Left ventricle myocardium inferior (tissue), 1 donor: Measurements from ENCODE around the gene TRIP12. TPM values are rescaled to one million over a fixed set of nuclear protein-coding genes. Genes with fewer than 3 reads are reported as not detected.
"Not testable (repeated sequence)": the region's sequence is repeated elsewhere in the genome, so short reads cannot be mapped to it uniquely, and the experiment has no call there.

Source experiments
- DNase-seq: peaks from one replicate; pipeline ENCODE4 v3.0.0-alpha.2; 2020
- H3K27ac ChIP-seq: fragments of 200-600 bp; replicated peaks from 2 replicates; pipeline ENCODE4 v1.8.0; 2021
- H3K27me3 ChIP-seq: fragments of 200-600 bp; 2 replicates; pipeline ENCODE4 v1.8.0; 2021; ENCODE audit warnings: low read depth
- H3K36me3 ChIP-seq: fragments of 200-600 bp; 2 replicates; pipeline ENCODE4 v1.8.0; 2021
- H3K4me1 ChIP-seq: fragments of 200-600 bp; 2 replicates; pipeline ENCODE4 v1.8.0; 2021
- H3K4me3 ChIP-seq: fragments of 200-600 bp; 2 replicates; pipeline ENCODE4 v1.8.0; 2021; ENCODE audit warnings: mild to moderate bottlenecking, moderate library complexity
- H3K9me3 ChIP-seq: fragments of 200-600 bp; replicated peaks from 2 replicates; pipeline ENCODE4 v1.8.0; 2021
- intact Hi-C: fragments of 100-400 bp; cut with micrococcal nuclease; formaldehyde crosslinking; loops from one replicate; pipeline ENCODE4 v1.11.0; 2022
- total RNA-seq: library from RNA; stranded (reverse); fragmentation: NEBNext Ultra II Directional; extraction: Animal tissue kit (Norgen Biotek cat#: 25700); gene quantifications from one replicate; pipeline ENCODE4 v1.2.1, GENCODE V29; 2021
- TF ChIP-seq, protein P1 (sequence below): fragments of 200-600 bp; IDR thresholded peaks from 2 replicates; pipeline ENCODE4 v1.8.0; 2021; ENCODE audit warnings: antibody characterized with exemption, mild to moderate bottlenecking, borderline replicate concordance
- donor health status: DM: no; HTN: yes; CAD: no; lungs with severe emphysema.

Gene TRIP12
- total RNA-seq, 1 donor from 2014 or later = 194 TPM

DNA sequence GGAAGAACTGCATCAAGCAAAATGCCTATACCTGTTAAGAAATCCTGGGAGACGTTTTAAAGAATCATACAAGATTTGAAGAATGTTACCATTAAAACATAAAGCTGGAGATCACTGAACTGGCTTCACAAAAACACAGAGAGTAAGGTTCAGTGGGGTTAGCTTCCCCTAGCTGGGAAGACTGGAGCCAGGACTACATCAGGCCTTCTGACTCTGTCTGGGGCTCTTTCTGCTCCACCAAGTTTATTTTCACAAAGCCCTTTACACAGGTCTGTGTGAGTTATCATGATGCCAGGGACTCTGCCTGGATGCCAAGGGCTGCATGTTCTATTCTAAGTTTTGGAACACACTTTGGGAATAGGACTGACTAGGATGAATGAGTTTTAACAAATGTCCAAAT lies 160.1 kb downstream of the TRIP12 start:
- Histone ChIP-seq H3K36me3 (peaks cover 36% of the 10 kb centered on the region), H3K9me3 (no peaks in the 10 kb centered on the region), H3K4me3 (no peak overlapping the region), H3K4me1 (no peaks in the 10 kb centered on the region), H3K27ac (no peak overlapping the region), H3K27me3 (no peaks in the 10 kb centered on the region)
- DNase-seq = no peak
- TF ChIP-seq, protein P1, sequence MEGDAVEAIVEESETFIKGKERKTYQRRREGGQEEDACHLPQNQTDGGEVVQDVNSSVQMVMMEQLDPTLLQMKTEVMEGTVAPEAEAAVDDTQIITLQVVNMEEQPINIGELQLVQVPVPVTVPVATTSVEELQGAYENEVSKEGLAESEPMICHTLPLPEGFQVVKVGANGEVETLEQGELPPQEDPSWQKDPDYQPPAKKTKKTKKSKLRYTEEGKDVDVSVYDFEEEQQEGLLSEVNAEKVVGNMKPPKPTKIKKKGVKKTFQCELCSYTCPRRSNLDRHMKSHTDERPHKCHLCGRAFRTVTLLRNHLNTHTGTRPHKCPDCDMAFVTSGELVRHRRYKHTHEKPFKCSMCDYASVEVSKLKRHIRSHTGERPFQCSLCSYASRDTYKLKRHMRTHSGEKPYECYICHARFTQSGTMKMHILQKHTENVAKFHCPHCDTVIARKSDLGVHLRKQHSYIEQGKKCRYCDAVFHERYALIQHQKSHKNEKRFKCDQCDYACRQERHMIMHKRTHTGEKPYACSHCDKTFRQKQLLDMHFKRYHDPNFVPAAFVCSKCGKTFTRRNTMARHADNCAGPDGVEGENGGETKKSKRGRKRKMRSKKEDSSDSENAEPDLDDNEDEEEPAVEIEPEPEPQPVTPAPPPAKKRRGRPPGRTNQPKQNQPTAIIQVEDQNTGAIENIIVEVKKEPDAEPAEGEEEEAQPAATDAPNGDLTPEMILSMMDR = no peak
- intact Hi-C loops = no loop called here

- H3K27me3 ChIP-seq, H3K27ac ChIP-seq, H3K9me3 ChIP-seq, H3K4me1 ChIP-seq, H3K36me3 ChIP-seq, H3K4me3 ChIP-seq, DNase-seq, intact Hi-C loops: not testable (repeated sequence)
These were observed 164.3 kb downstream of the TRIP12 start for GRCh38 chr2:229757462-229757861.

- no peaks in the 10 kb centered on the region for H3K4me1 ChIP-seq
- intact Hi-C loops = no loop called here
- TF ChIP-seq, protein P1 = no peak
These were observed 168.7 kb downstream of the TRIP12 start for GRCh38 chr2:229752970-229753729.

DNA sequence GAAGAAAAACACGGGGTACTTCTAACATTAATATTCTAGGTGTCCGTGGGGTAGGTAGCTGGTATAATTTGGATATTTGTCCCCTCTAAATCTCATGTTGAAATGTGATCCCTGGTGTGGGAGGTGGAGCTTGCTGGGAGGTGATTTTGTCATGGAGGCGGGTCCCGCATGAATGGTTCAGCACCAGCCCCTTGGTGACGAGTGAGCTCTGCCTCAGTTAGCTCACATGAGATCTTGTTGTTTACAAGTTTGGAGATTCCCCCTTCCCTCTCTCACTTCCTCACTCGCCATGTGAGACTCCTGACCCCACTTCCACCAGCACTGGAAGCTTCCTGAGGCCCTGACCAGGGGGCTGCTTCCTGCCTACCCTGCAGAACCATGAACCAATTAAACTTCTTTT lies 172.0 kb downstream of the TRIP12 start:
- TF ChIP-seq, protein P1 = no peak
- DNase-seq = no peak
- Histone ChIP-seq H3K36me3 (no peaks in the 10 kb centered on the region), H3K4me1 (no peaks in the 10 kb centered on the region), H3K9me3 (no peaks in the 10 kb centered on the region), H3K4me3 (no peak overlapping the region), H3K27ac (no peak overlapping the region), H3K27me3 (peaks cover under 1% of the 10 kb centered on the region)
- intact Hi-C loops = no loop called here

More at GRCh38 chr2:229752970-229753729, 168.7 kb downstream of the TRIP12 start:
- H3K27ac ChIP-seq = no peak overlapping the region
- no peak for DNase-seq
- H3K9me3 ChIP-seq = no peaks in the 10 kb centered on the region
- no peaks in the 10 kb centered on the region for H3K27me3 ChIP-seq
- H3K4me3 ChIP-seq = no peak overlapping the region
- no peaks in the 10 kb centered on the region for H3K36me3 ChIP-seq

DNA sequence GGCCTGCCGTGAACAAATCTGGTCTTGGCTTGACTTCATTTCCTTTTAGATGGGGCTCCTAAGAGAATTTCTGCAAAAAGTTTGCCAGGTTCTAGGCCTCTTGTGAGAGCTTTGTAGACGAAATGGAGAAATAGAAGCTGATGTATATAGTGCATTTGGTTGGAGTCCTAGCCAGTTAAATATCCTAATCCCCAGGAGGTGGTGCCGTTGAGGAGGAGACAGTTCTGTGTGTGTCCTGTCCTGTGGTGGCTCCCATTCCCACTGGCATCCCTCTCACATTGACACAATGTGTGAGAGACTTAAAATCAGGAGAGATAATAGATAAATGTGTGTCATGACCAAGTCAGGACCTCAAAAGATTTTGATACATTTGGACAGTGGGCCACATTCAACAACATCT lies 172.9 kb downstream of the TRIP12 start:
- peaks cover 7% of the 10 kb centered on the region for H3K27me3 ChIP-seq
- no peak overlapping the region for H3K27ac ChIP-seq
- H3K4me3 ChIP-seq = no peak overlapping the region
- intact Hi-C loops = no loop called here
- H3K4me1 ChIP-seq = no peaks in the 10 kb centered on the region
- no peak for DNase-seq
- TF ChIP-seq, protein P1 = no peak
- no peaks in the 10 kb centered on the region for H3K36me3 ChIP-seq
- no peaks in the 10 kb centered on the region for H3K9me3 ChIP-seq

DNA sequence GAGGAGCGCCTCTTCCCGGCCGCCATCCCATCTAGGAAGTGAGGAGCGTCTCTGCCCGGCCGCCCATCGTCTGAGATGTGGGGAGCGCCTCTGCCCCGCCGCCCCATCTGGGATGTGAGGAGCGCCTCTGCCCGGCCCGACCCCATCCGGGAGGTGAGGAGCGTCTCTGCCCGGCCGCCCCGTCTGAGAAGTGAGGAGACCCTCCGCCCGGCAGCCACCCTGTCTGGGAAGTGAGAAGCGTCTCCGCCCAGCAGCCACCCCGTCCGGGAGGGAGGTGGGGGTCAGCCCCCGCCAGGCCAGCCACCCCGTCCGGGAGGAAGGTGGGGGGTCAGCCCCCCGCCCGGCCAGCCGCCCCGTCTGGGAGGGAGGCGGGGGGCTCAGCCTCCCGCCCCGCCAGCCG lies 179.1 kb downstream of the TRIP12 start:
- H3K4me1 ChIP-seq, intact Hi-C loops, H3K27me3 ChIP-seq, H3K4me3 ChIP-seq, DNase-seq, H3K36me3 ChIP-seq, H3K27ac ChIP-seq: not testable (repeated sequence)
- peaks cover 23% of the 10 kb centered on the region for H3K9me3 ChIP-seq
